Measurements from ENCODE around the gene CEP55.
"Not testable (repeated sequence)": the region's sequence is repeated elsewhere in the genome, so short reads cannot be mapped to it uniquely, and the experiment has no call there.

The CEP55 gene

GRCh38 chr10:93514521-93514920, 18.1 kb downstream of the CEP55 start:
- Histone ChIP-seq H3K4me3 (ENCODE audit: low read depth, low read length) (no peak overlapping the region), H3K36me3 (replicated peaks) (peaks cover 7% of the 10 kb centered on the region), H3K27ac (no peak overlapping the region), H3K27me3 (replicated peaks) (no peaks in the 10 kb centered on the region)
- no peak for TF ChIP-seq CTCF (IDR thresholded peaks at IDR 0.05; ENCODE audit: low read depth, low read length, missing control alignments)
- DNase-seq: no peak
- in situ Hi-C loops (cut with HindIII; ENCODE audit: low pct_ligation_motif_present, low sequenced_read_pairs): no loop called here

DNA sequence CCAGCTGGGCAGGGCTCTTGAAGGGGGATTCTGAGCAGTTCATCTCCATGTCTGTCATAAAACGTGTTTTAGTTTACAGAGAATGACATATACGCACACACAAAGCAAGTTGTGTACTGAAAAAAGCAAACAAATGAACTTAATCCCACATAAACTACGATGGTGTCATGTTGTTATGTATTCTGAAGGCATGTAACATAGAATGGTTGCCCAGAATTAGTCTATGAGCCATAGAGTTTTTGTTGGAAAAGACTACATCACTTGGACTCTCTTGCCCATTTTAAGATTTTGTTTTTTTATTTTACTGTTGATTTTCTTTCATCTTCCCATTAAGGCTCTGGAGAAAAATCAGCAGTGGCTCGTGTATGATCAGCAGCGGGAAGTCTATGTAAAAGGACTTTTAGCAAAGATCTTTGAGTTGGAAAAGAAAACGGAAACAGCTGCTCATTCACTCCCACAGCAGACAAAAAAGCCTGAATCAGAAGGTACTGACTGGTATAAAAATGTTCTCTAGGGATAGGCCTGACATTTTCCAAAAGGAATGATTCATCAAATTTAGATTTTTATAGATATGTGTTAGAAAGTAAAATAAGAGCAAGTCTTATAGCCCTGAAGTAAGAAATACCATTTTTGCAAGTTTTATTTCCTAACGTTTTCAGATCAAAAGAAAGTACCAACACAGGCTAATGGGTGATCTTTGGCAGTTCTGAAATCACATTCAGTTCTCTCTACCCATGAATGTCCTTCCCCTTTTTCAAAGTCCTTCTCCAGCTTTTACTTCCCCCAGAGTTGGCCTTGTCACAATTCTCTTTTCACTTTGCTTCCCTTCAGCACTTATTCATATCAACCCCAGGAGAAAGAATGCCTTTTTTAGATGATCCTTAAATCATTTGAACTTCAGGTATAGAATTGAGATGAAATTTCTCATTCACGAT, 18.9 kb downstream of the CEP55 start:
- Histone ChIP-seq H3K36me3 (replicated peaks) (peaks cover 7% of the 10 kb centered on the region), H3K4me3 (ENCODE audit: low read depth, low read length) (no peak overlapping the region), H3K27me3 (replicated peaks) (no peaks in the 10 kb centered on the region), H3K27ac (no peak overlapping the region)
- no peak for DNase-seq
- no peak for TF ChIP-seq CTCF (IDR thresholded peaks at IDR 0.05; ENCODE audit: low read depth, low read length, missing control alignments)
- in situ Hi-C loops (cut with HindIII; ENCODE audit: low pct_ligation_motif_present, low sequenced_read_pairs): no loop called here

GRCh38 chr10:93516006-93516380, 19.6 kb downstream of the CEP55 start:
- H3K27me3 ChIP-seq (replicated peaks): no peaks in the 10 kb centered on the region
- peaks cover 7% of the 10 kb centered on the region for H3K36me3 ChIP-seq (replicated peaks)
- no peak overlapping the region for H3K27ac ChIP-seq
- in situ Hi-C loops (cut with HindIII; ENCODE audit: low pct_ligation_motif_present, low sequenced_read_pairs): no loop called here
- no peak for TF ChIP-seq CTCF (IDR thresholded peaks at IDR 0.05; ENCODE audit: low read depth, low read length, missing control alignments)
- DNase-seq: no peak
- H3K4me3 ChIP-seq (ENCODE audit: low read depth, low read length): no peak overlapping the region

- Histone ChIP-seq H3K36me3 (replicated peaks) (peaks cover 7% of the 10 kb centered on the region), H3K4me3 (ENCODE audit: low read depth, low read length) (no peak overlapping the region), H3K27ac (no peak overlapping the region), H3K27me3 (replicated peaks) (no peaks in the 10 kb centered on the region)
- DNase-seq: no peak
- TF ChIP-seq CTCF (IDR thresholded peaks at IDR 0.05; ENCODE audit: low read depth, low read length, missing control alignments): no peak
- in situ Hi-C loops (cut with HindIII; ENCODE audit: low pct_ligation_motif_present, low sequenced_read_pairs): no loop called here
Observed at GRCh38 chr10:93518531-93518930, 22.1 kb downstream of the CEP55 start.

GRCh38 chr10:93535293-93535692, 38.9 kb downstream of the CEP55 start:
- no peak overlapping the region for H3K4me3 ChIP-seq (ENCODE audit: low read depth, low read length)
- in situ Hi-C loops (cut with HindIII; ENCODE audit: low pct_ligation_motif_present, low sequenced_read_pairs): no loop called here
- H3K27ac ChIP-seq: no peak overlapping the region
- no peak for TF ChIP-seq CTCF (IDR thresholded peaks at IDR 0.05; ENCODE audit: low read depth, low read length, missing control alignments)
- no peak for DNase-seq
- H3K36me3 ChIP-seq (replicated peaks): no peaks in the 10 kb centered on the region
- no peaks in the 10 kb centered on the region for H3K27me3 ChIP-seq (replicated peaks)

GRCh38 chr10:93540871-93541270, 44.5 kb downstream of the CEP55 start:
- H3K4me3 ChIP-seq (ENCODE audit: low read depth, low read length); H3K36me3 ChIP-seq (replicated peaks); H3K27ac ChIP-seq; H3K27me3 ChIP-seq (replicated peaks); DNase-seq; in situ Hi-C loops (cut with HindIII; ENCODE audit: low pct_ligation_motif_present, low sequenced_read_pairs): not testable (repeated sequence)

All from brain microvascular endothelial cell (primary cell).